HepG2 (cell line): Measurements from ENCODE around the gene NDOR1. TPM values are rescaled to one million over a fixed set of nuclear protein-coding genes. Genes with fewer than 3 reads are reported as not detected.
"Not testable (repeated sequence)": the region's sequence is repeated elsewhere in the genome, so short reads cannot be mapped to it uniquely, and the experiment has no call there.

Experiments
- ATAC-seq: fragments of 200-7000 bp; cut with Tn5 transposase; 3 replicates; pipeline ENCODE4 v1.9.1; 2020; ENCODE audit warnings: mild to moderate bottlenecking, moderate library complexity
- BruUV-seq: library from RNA; stranded (reverse); fragments of 400-500 nt; replicated peaks from 2 replicates; lab custom pipeline; 2021; lab: Mats Ljungman, UMichigan
- CTCF ChIA-PET: fragments of 300-600 bp; formaldehyde crosslinking; extraction: SDS; loops from one replicate; lab custom pipeline; 2021; ENCODE audit warnings: low total read pairs, inconsistent platforms, low intra/inter-chr PET ratio; lab: Yijun Ruan, JAX
- POLR2A ChIA-PET: fragments of 350-600 bp; sonication (Branson Sonifier 250); formaldehyde crosslinking; loops from one replicate; lab custom pipeline; 2020; ENCODE audit warnings: antibody characterized with exemption, inconsistent platforms; lab: Yijun Ruan, JAX
- DNase-seq: peaks from one replicate; pipeline ENCODE4 v3.0.0-alpha.2; 2015; ENCODE audit warnings: low spot score
- FAIRE-seq: peaks from 3 replicates; lab custom pipeline; 2011; peaks lifted over from hg19 to GRCh38; lab: Jason Lieb, UNC
- H2AFZ ChIP-seq: one replicate; pipeline ENCODE4 v1.6.1; 2011; ENCODE audit warnings: low read length, inconsistent platforms
- H3K27ac ChIP-seq: fragments of 300-600 bp; 3 replicates; pipeline ENCODE4 v1.8.0; 2011; ENCODE audit warnings: mixed run types, mild to moderate bottlenecking, mixed read lengths, low read length, inconsistent platforms; ENCODE audit not compliant: insufficient read depth; ENCODE audit errors: extremely low read length
- H3K27me3 ChIP-seq, 2 experiments: fragments of 200-600 bp in 1 of 2; 2 replicates in 1 of 2; 3 replicates in 1 of 2; pipeline versions ENCODE4 v1.6.0 to v1.8.0; 2011; ENCODE audit warnings: low read length in 2 of 2, mild to moderate bottlenecking in 2 of 2, moderate library complexity in 2 of 2, inconsistent platforms in 1 of 2; ENCODE audit not compliant: insufficient read depth in 2 of 2, control insufficient read depth in 1 of 2
- H3K36me3 ChIP-seq, 2 experiments: fragments of 200-600 bp in 1 of 2; replicated peaks in 1 of 2; 2 replicates in 1 of 2; 3 replicates in 1 of 2; pipeline versions ENCODE4 v1.5.1 to v1.8.0; 2011; ENCODE audit warnings: low read length in 2 of 2, inconsistent platforms in 1 of 2; ENCODE audit not compliant: insufficient read depth in 2 of 2, control insufficient read depth in 1 of 2
- H3K4me1 ChIP-seq: 2 replicates; pipeline ENCODE4 v1.5.1; 2012; ENCODE audit warnings: low read length, inconsistent platforms; ENCODE audit not compliant: insufficient read depth
- H3K4me2 ChIP-seq: 2 replicates; pipeline ENCODE4 v1.6.0; 2011; ENCODE audit warnings: low read depth, low read length, inconsistent platforms
- H3K4me3 ChIP-seq, 3 experiments: fragments of 200-600 bp in 1 of 3; sonication (generic), shearing (Covaris generic) in 1 of 3; replicated peaks in 1 of 3; 2 replicates each; pipeline ENCODE4 v1.5.1; 2011 to 2016; ENCODE audit warnings: low read length in 3 of 3, inconsistent platforms in 2 of 3, low read depth in 2 of 3, mild to moderate bottlenecking in 2 of 3, control low read depth in 1 of 3, mixed read lengths in 1 of 3; ENCODE audit not compliant: insufficient read depth in 1 of 3
- H3K79me2 ChIP-seq: one replicate; pipeline ENCODE4 v1.6.1; 2011; ENCODE audit warnings: low read length, inconsistent platforms; ENCODE audit not compliant: insufficient read depth
- H3K9ac ChIP-seq: 2 replicates; pipeline ENCODE4 v1.6.0; 2011; ENCODE audit warnings: mild to moderate bottlenecking, low read depth, low read length, inconsistent platforms; ENCODE audit not compliant: insufficient read depth
- H3K9me3 ChIP-seq: 2 replicates; pipeline ENCODE4 v1.5.1; 2012; ENCODE audit warnings: mild to moderate bottlenecking, low read length
- H4K20me1 ChIP-seq: 2 replicates; pipeline ENCODE4 v1.6.0; 2011; ENCODE audit warnings: inconsistent platforms, mild to moderate bottlenecking, low read length, moderate library complexity; ENCODE audit not compliant: insufficient read depth
- ERF ChIP-seq: IDR thresholded peaks from 2 replicates; pipeline ENCODE4 v1.6.1; 2018; ENCODE audit warnings: missing biosample characterization, missing genetic modification reagents
- KDM2A ChIP-seq: sonication (generic); formaldehyde crosslinking; IDR thresholded peaks from 2 replicates; pipeline ENCODE4 v1.4.0; 2020; ENCODE audit warnings: low read depth, missing genetic modification reagents, borderline replicate concordance
- RAD21 ChIP-seq: fragments of 450-650 bp; formaldehyde crosslinking; IDR thresholded peaks from 2 replicates; pipeline ENCODE4 v1.5.0; 2020; ENCODE audit warnings: mild to moderate bottlenecking
- RFX5 ChIP-seq: IDR thresholded peaks from 2 replicates; pipeline ENCODE4 v1.6.1; 2011; ENCODE audit warnings: low read depth, low read length, improper control_type of control experiment
- STAG1 ChIP-seq: sonication (generic); formaldehyde crosslinking; IDR thresholded peaks from 2 replicates; pipeline ENCODE4 v1.4.0; 2020; ENCODE audit warnings: missing genetic modification reagents
- ZBTB33 ChIP-seq: sonication (generic); formaldehyde crosslinking; IDR thresholded peaks from 2 replicates; pipeline ENCODE4 v1.4.0; 2020; ENCODE audit warnings: missing genetic modification reagents
- ZBTB38 ChIP-seq: sonication (generic); formaldehyde crosslinking; IDR thresholded peaks from 2 replicates; pipeline ENCODE4 v1.5.1; 2020; ENCODE audit warnings: mild to moderate bottlenecking, missing genetic modification reagents
- WGBS: methylation state at CpG from one replicate; pipeline ENCODE4 v1.1.6; 2017; ENCODE audit warnings: low lambda C conversion rate; 5-methylcytosine and 5-hydroxymethylcytosine counted together
- in situ Hi-C: cut with HindIII; loops from 2 replicates; pipeline ENCODE4 v1.10.0; 2017; ENCODE audit warnings: low pct_unique_long_range_greater_than_20kb; ENCODE audit not compliant: extremely low pct_ligation_motif_present
- intact Hi-C: fragments of 100-400 bp; cut with micrococcal nuclease; formaldehyde crosslinking; loops from one replicate; pipeline ENCODE4 v1.10.0; 2022; ENCODE audit not compliant: unreplicated experiment
- polyA plus RNA-seq, 8 experiments: library from polyadenylated mRNA; depleted of rRNA in 3 of 8; stranded (reverse) in 7 of 8; unstranded in 1 of 8; fragments of >200 nt; fragmentation: Illumina TruSeq in 4 of 8; extraction: Trizol in 4 of 8; gene quantifications; 2 replicates each; pipeline versions ENCODE4 v1.2.1 to v1.2.3, GENCODE V29; 2011 to 2016; ENCODE audit warnings: low read depth in 4 of 8, missing spikeins in 1 of 8, mixed read lengths in 1 of 8; ENCODE audit not compliant: insufficient read depth in 1 of 8
- total RNA-seq, 5 experiments: library from RNA; depleted of rRNA; stranded (reverse); fragments of >200 nt; fragmentation: Illumina TruSeq; extraction: Trizol; gene quantifications; 2 replicates each; pipeline ENCODE4 v1.2.3, GENCODE V29; 2016; ENCODE audit warnings: low read depth in 1 of 5
- TF ChIP-seq, protein P1 (sequence below): sonication (generic); formaldehyde crosslinking; IDR thresholded peaks from 2 replicates; pipeline ENCODE4 v1.5.0; 2020; ENCODE audit warnings: mild to moderate bottlenecking, missing genetic modification reagents, moderate library complexity

The NDOR1 gene
- total and polyA plus RNA-seq, 2 of the 13 experiments (the other 11 are each of a cell fraction or from before 2014, with no cell fraction given) = 3.6 to 8.7 TPM

DNA sequence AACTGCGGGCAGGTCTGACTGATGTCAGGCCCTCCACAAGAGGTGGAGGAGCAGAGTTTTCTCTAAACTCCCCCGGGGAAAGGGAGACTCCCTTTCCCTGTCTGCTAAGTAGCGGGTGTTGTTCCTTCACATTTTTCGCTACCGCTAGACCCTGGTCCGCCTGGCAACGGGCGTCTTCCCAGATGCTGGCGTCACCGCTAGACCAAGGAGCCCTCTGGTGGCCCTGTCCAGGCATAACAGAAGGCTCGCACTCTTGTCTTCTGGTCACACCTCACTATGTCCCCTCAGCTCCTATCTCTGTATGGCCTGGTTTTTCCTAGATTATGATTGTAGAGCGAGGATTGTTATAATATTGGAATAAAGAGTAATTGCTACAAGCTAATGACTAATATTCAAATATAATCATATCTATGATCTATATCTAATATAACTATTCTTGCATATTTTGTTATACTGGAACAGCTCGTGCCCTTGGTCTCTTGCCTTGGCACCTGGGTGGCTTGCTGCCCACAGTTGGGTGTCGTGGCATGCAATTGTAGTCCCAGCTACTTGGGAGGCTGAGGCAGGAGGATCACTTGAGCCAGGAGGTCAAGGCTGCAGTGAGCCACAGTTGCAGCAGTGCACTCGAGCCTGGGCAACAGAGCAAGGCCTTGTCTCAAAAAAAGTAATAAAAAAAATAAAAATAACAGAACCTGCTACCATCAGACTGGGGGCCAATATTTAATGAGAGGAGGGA lies 56.8 kb downstream of the NDOR1 start:
- POLR2A ChIA-PET = interaction anchor here (0.8 to 14.2 kb wide), 5 partner anchors 15 to 33 kb away, joined by 3 to 317 read pairs (median 5); partner anchors contain the start of genes TOR4A and TUBB4B
- not testable (repeated sequence) for ATAC-seq

More for the DNA sequence above, 56.8 kb downstream of the NDOR1 start:
- WGBS = 47% methylated on average over 14 of the region's 15 CpGs
- H3K4me2 ChIP-seq, H3K4me3 ChIP-seq, H4K20me1 ChIP-seq, H3K9me3 ChIP-seq, H3K9ac ChIP-seq, BruUV-seq, H3K27me3 ChIP-seq, FAIRE-seq, in situ Hi-C loops, H2AFZ ChIP-seq, H3K4me1 ChIP-seq, H3K79me2 ChIP-seq, H3K27ac ChIP-seq, intact Hi-C loops, DNase-seq: not testable (repeated sequence)
- H3K36me3 ChIP-seq = peaks cover 13 to 20% of the 10 kb centered on the region in 2 experiments; a peak in 4 of 5 replicates
- TF ChIP-seq, protein P1, sequence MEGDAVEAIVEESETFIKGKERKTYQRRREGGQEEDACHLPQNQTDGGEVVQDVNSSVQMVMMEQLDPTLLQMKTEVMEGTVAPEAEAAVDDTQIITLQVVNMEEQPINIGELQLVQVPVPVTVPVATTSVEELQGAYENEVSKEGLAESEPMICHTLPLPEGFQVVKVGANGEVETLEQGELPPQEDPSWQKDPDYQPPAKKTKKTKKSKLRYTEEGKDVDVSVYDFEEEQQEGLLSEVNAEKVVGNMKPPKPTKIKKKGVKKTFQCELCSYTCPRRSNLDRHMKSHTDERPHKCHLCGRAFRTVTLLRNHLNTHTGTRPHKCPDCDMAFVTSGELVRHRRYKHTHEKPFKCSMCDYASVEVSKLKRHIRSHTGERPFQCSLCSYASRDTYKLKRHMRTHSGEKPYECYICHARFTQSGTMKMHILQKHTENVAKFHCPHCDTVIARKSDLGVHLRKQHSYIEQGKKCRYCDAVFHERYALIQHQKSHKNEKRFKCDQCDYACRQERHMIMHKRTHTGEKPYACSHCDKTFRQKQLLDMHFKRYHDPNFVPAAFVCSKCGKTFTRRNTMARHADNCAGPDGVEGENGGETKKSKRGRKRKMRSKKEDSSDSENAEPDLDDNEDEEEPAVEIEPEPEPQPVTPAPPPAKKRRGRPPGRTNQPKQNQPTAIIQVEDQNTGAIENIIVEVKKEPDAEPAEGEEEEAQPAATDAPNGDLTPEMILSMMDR = peak; percentile 54
- TF ChIP-seq ZBTB38 (CRISPR knock-in tag) (peak; percentile 86), STAG1 (CRISPR knock-in tag) (peak; percentile 51), RAD21 (peak; percentile 20; the same call in 1 of the 2 replicates), ERF (CRISPR knock-in tag) (0 out of 2 replicates have a peak, but pooled peaks have one; percentile 26), KDM2A (CRISPR knock-in tag) (peak; percentile 21; the same call in 1 of the 2 replicates), RFX5 (peak; percentile 48; the same call in 1 of the 2 replicates), ZBTB33 (peak; percentile 99)
- CTCF ChIA-PET = interaction anchor here (0.9 to 2.1 kb wide), 2 partner anchors 26 to 74 kb away, joined by 3 to 13 read pairs; partner anchors contain the start of genes ANAPC2 and SSNA1
